HG02885 (cell line): ENCODE results near the gene COL27A1.

Source experiments
- ATAC-seq: cut with Tn5 transposase; IDR thresholded peaks from one replicate; pipeline ENCODE4 v1.9.1; 2021; ENCODE audit warnings: mild to moderate bottlenecking; ENCODE audit not compliant: unreplicated experiment, poor library complexity

Gene COL27A1

GRCh38 chr9:114155263-114155994 is at the start of gene COL27A1:
Gene COL27A1 (plus strand): TSS chr9:114155537. CDS start chr9:114155951, 414 bp downstream.
- ATAC-seq: peak; percentile 89

- ATAC-seq: peak; percentile 21
Observed at GRCh38 chr9:114107286-114108001, 47.9 kb upstream of the COL27A1 start.

GRCh38 chr9:114108016-114108833 is 47.1 kb upstream of the COL27A1 start:
- ATAC-seq: peak; percentile 75

- ATAC-seq: no peak
Observed at GRCh38 chr9:114109124-114109523, 46.2 kb upstream of the COL27A1 start.

- ATAC-seq: no peak
Observed at GRCh38 chr9:114110180-114110579, 45.2 kb upstream of the COL27A1 start.

- no peak for ATAC-seq
Observed at GRCh38 chr9:114112325-114112724, 43.0 kb upstream of the COL27A1 start.

- ATAC-seq: no peak
Observed at GRCh38 chr9:114112778-114113584, 42.4 kb upstream of the COL27A1 start.

- no peak for ATAC-seq
Observed at GRCh38 chr9:114114364-114114763, 41.0 kb upstream of the COL27A1 start.

GRCh38 chr9:114115654-114116125 is 39.6 kb upstream of the COL27A1 start:
- ATAC-seq: no peak

GRCh38 chr9:114116126-114116747 is 39.1 kb upstream of the COL27A1 start:
- ATAC-seq: no peak

- ATAC-seq: no peak
Observed at GRCh38 chr9:114117614-114117995, 37.7 kb upstream of the COL27A1 start.

GRCh38 chr9:114117996-114118830 is 37.1 kb upstream of the COL27A1 start:
- no peak for ATAC-seq

GRCh38 chr9:114119242-114120191 is 35.8 kb upstream of the COL27A1 start:
- no peak for ATAC-seq

GRCh38 chr9:114120192-114121014 is 34.9 kb upstream of the COL27A1 start:
- no peak for ATAC-seq

- no peak for ATAC-seq
Observed at GRCh38 chr9:114121227-114122135, 33.9 kb upstream of the COL27A1 start.
